Measurements from ENCODE around the gene HDAC9.
"Not testable (repeated sequence)": the region's sequence is repeated elsewhere in the genome, so short reads cannot be mapped to it uniquely, and the experiment has no call there.

Gene HDAC9

GRCh38 chr7:18993933-18994668, 498.6 kb downstream of the HDAC9 start:
- no peak for DNase-seq

GRCh38 chr7:18995270-18995671, 499.7 kb downstream of the HDAC9 start:
- DNase-seq = no peak

GRCh38 chr7:18995811-18996426, 500.4 kb downstream of the HDAC9 start:
- DNase-seq = no peak

- no peak for DNase-seq
Measured at GRCh38 chr7:18996583-18996982, 501.0 kb downstream of the HDAC9 start.

- no peak for DNase-seq
Measured at GRCh38 chr7:18997477-18998150, 502.1 kb downstream of the HDAC9 start.

GRCh38 chr7:19000410-19000809, 504.9 kb downstream of the HDAC9 start:
- no peak for DNase-seq

GRCh38 chr7:19001854-19002253, 506.3 kb downstream of the HDAC9 start:
- DNase-seq = no peak

- no peak for DNase-seq
Measured at GRCh38 chr7:19009241-19009935, 513.8 kb downstream of the HDAC9 start.

GRCh38 chr7:19009936-19010280, 514.4 kb downstream of the HDAC9 start:
- DNase-seq = no peak

GRCh38 chr7:19011212-19011611, 515.7 kb downstream of the HDAC9 start:
- DNase-seq = no peak

- no peak for DNase-seq
Measured at GRCh38 chr7:19015098-19015497, 519.5 kb downstream of the HDAC9 start.

- DNase-seq = no peak
Measured at GRCh38 chr7:19016140-19016539, 520.6 kb downstream of the HDAC9 start.

- DNase-seq = no peak
Measured at GRCh38 chr7:19017374-19017773, 521.8 kb downstream of the HDAC9 start.

- DNase-seq = no peak
Measured at GRCh38 chr7:19020062-19020461, 524.5 kb downstream of the HDAC9 start.

GRCh38 chr7:19020711-19021110, 525.2 kb downstream of the HDAC9 start:
- no peak for DNase-seq

- DNase-seq = no peak
Measured at GRCh38 chr7:19023477-19023876, 527.9 kb downstream of the HDAC9 start.

- DNase-seq = no peak
Measured at GRCh38 chr7:19024261-19024660, 528.7 kb downstream of the HDAC9 start.

GRCh38 chr7:19026888-19027287, 531.3 kb downstream of the HDAC9 start:
- DNase-seq = no peak

GRCh38 chr7:19030281-19030680, 534.7 kb downstream of the HDAC9 start:
- DNase-seq = no peak

- not testable (repeated sequence) for DNase-seq
Measured at GRCh38 chr7:19032942-19033341, 537.4 kb downstream of the HDAC9 start.

GRCh38 chr7:19051767-19052375, 556.3 kb downstream of the HDAC9 start:
- DNase-seq = peak; percentile 44
